ENCODE results near the gene MAP7D3.

The MAP7D3 gene

DNA sequence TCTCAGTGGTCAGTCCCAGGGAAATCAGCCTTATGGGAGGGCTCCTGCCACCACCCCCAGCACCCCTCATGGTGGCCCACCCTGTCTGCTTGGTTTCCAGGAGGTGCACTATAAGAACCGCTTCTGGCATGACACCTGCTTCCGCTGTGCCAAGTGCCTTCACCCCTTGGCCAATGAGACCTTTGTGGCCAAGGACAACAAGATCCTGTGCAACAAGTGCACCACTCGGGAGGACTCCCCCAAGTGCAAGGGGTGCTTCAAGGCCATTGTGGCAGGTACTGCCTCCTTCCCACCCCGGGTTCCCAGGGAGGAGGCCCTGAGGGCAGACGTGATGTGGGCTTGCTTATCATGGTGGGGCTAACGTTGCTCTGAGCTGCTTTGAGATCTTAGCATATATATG, 44.3 kb downstream of the MAP7D3 start:
- DNase-seq = no peak
- H3K27me3 Mint-ChIP-seq = no peaks in the 10 kb centered on the region
- no peaks in the 10 kb centered on the region for H3K9me3 Mint-ChIP-seq
- H3K36me3 Mint-ChIP-seq = no peaks in the 10 kb centered on the region
- no peak overlapping the region for H3K4me3 Mint-ChIP-seq
- CTCF ChIA-PET = interaction anchor here (2.2 kb wide), 1 partner anchor 44 kb away, joined by 5 read pairs; no protein-coding TSS in a partner anchor
- no peak overlapping the region for H3K27ac Mint-ChIP-seq
- peaks cover 36% of the 10 kb centered on the region for H3K4me1 Mint-ChIP-seq

DNA sequence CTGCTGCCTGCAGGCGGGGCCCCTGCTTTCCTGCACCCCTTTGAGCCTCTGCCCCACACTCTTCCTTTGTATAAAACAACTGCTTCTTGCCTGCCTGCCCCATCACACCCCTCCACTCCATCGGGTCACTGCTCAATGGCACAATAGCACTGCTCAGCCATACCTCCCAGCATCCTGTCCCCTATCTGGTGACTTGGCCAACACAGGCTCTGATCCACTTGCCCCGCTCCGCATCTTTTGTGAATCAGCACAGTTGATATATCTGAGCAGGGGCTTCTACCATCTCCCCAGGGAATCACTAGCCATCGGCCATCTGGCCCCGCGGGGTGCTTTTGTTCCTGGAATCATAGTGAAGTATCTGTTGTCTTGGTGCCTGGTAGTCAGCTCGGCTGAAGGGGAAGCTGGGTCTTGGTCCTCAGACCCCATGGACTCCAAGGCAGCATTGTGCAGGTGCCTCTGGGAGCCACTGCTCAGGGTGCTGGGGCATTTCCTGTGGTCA, 45.3 kb downstream of the MAP7D3 start:
- Mint-ChIP-seq H3K4me1 (peaks cover 36% of the 10 kb centered on the region), H3K27ac (no peak overlapping the region), H3K4me3 (no peak overlapping the region), H3K36me3 (no peaks in the 10 kb centered on the region), H3K27me3 (no peaks in the 10 kb centered on the region), H3K9me3 (no peaks in the 10 kb centered on the region)
- CTCF ChIA-PET = interaction anchor here (1.1 to 2.2 kb wide), 2 partner anchors 40 to 43 kb away, joined by 3 to 5 read pairs; no protein-coding TSS in a partner anchor
- DNase-seq = no peak

DNA sequence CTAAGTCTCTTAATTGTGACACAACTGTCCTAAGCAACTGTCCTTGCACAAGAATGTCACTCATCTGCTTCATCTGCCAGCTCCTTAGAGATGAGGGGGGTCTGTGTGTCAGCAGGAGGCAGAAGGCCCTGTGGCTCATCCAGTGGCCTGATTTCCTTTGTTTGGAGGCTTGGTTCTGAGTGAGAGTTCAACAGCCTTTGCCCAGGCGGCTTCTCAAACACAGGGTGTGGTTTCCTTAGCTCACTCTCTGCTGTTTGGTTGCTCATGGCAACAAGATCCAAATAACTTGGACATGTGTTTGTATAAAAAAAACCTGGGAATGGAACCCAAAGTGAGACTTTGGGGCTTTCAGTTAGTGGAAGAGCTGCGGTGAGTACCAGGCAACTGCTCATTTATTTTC, 46.6 kb downstream of the MAP7D3 start:
- peak; percentile 28 for DNase-seq
- CTCF ChIA-PET = interaction anchor here (1.6 kb wide), 1 partner anchor 63 kb away, joined by 4 read pairs; no protein-coding TSS in a partner anchor
- Mint-ChIP-seq H3K27ac (peak overlapping the region; percentile 62), H3K27me3 (no peaks in the 10 kb centered on the region), H3K36me3 (no peaks in the 10 kb centered on the region), H3K4me3 (no peak overlapping the region), H3K4me1 (peaks cover 38% of the 10 kb centered on the region), H3K9me3 (no peaks in the 10 kb centered on the region)

DNA sequence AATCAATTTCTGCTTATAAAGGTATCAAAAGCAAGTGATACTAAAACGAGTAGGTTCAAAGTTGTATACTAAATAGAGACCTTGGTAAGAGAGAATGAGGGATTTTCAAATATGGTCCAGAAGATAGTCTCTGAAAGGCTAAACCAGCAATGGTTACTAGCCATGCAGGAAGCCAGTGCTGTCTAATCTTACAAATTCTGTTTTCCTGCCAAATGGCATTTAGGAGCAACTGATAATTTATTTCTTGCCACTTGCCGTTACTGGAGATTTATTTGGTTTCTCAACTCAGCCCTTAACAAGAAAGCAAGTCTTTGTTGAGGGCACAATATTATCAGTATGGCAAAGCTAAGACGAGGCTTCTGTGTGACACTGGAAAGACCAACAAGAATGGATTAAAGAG, 47.2 kb downstream of the MAP7D3 start:
- H3K4me3 Mint-ChIP-seq = no peak overlapping the region
- H3K4me1 Mint-ChIP-seq = peaks cover 36% of the 10 kb centered on the region
- H3K9me3 Mint-ChIP-seq = no peaks in the 10 kb centered on the region
- no peaks in the 10 kb centered on the region for H3K36me3 Mint-ChIP-seq
- H3K27ac Mint-ChIP-seq = peak overlapping the region; percentile 77
- CTCF ChIA-PET = interaction anchor here (1.6 to 3.2 kb wide), 2 partner anchors 64 to 176 kb away, joined by 4 to 16 read pairs; no protein-coding TSS in a partner anchor
- no peak for DNase-seq
- no peaks in the 10 kb centered on the region for H3K27me3 Mint-ChIP-seq

DNA sequence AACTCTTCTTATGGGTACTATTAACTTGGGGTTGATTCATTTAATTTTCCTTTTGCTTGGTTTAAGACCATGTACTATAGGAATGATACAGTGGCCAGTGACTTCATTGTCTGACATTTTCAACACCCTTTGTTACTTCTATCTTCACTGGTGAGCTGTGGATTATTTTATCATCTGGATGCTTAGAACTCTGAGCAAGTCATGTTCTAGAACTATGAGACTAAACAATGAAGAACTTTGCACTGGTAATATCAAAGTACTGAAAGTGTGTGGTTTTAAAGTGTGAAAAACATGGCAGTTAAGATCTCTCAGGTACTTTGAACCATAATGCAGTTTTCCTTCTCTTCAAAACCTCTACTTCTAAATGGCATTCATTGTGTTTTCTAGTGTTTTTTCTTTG, 47.8 kb downstream of the MAP7D3 start:
- CTCF ChIA-PET = interaction anchor here (0.7 to 3.2 kb wide), 5 partner anchors 10 to 377 kb away, joined by 3 to 16 read pairs (median 4); no protein-coding TSS in a partner anchor
- H3K27ac Mint-ChIP-seq = peak overlapping the region; percentile 77
- H3K27me3 Mint-ChIP-seq = no peaks in the 10 kb centered on the region
- no peaks in the 10 kb centered on the region for H3K9me3 Mint-ChIP-seq
- no peak overlapping the region for H3K4me3 Mint-ChIP-seq
- no peak for DNase-seq
- H3K4me1 Mint-ChIP-seq = peaks cover 35% of the 10 kb centered on the region
- no peaks in the 10 kb centered on the region for H3K36me3 Mint-ChIP-seq

DNA sequence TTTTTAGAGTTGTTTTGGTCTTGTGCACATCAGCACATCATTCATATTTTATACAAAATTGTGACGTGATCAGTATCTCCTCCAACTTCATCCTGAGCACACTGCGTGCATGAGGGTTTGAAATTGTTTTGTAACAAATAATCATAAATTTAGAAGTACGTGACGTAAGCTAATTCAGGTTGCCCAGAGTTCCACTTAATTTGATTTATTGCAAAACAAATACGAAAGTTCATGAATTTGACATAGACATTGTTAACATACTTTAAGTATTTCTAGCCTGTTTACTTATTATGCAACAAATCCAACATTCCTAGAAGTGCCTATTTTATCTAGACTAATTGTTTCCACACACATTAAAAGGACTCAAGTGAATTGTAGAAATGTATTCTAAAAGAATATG, 48.3 kb downstream of the MAP7D3 start:
- Mint-ChIP-seq H3K9me3 (no peaks in the 10 kb centered on the region), H3K27me3 (no peaks in the 10 kb centered on the region), H3K36me3 (no peaks in the 10 kb centered on the region), H3K4me1 (peaks cover 35% of the 10 kb centered on the region), H3K4me3 (no peak overlapping the region), H3K27ac (peak overlapping the region; percentile 77)
- CTCF ChIA-PET = interaction anchor here (0.7 to 3.2 kb wide), 6 partner anchors 9 to 377 kb away, joined by 3 to 16 read pairs (median 4); no protein-coding TSS in a partner anchor
- no peak for DNase-seq

DNA sequence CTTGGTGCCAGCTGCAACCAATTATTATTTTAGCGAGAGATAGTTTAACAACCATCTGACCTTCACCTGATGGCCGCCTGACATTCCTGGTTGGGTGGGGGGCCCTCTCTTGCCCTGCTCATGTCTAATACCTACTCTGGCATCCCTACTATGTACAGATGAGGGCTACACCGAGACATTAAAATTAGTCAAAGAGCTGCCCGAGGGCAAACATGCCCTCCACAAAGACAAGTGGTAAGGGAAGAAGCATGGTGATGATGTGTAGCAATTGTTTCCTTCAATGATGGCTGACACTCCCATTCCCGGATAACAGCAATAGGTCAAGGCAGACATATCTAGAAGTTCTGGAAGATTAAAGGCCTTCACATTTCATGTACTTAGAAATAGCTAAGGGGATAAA, 49.6 kb downstream of the MAP7D3 start:
- H3K36me3 Mint-ChIP-seq = no peaks in the 10 kb centered on the region
- DNase-seq = no peak
- H3K9me3 Mint-ChIP-seq = no peaks in the 10 kb centered on the region
- no peak overlapping the region for H3K4me3 Mint-ChIP-seq
- H3K4me1 Mint-ChIP-seq = peaks cover 35% of the 10 kb centered on the region
- CTCF ChIA-PET = interaction anchor here (1.2 to 3.2 kb wide), 4 partner anchors 14 to 174 kb away, joined by 3 to 16 read pairs (median 6); no protein-coding TSS in a partner anchor
- no peaks in the 10 kb centered on the region for H3K27me3 Mint-ChIP-seq
- H3K27ac Mint-ChIP-seq = no peak overlapping the region

DNA sequence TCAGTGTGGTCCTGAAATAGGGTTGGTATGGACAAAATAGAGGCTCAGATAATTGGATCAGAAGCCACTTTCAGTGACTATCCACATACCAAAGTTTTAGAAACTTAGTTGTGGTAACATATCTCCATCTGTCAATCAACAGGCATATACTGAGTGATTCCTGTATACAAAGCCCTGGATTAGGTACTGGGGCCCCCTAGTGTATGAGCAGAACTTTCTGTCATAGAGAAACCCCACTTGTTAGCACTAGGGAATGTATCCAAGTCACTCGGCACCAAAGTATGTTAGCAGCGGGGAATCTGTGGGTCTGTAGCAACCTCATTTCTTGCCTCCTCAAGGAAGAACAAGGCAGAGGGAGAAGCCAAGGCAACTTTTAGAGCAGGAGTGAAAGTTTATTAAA, 50.7 kb downstream of the MAP7D3 start:
- Mint-ChIP-seq H3K36me3 (peaks cover 1% of the 10 kb centered on the region), H3K4me3 (no peak overlapping the region), H3K27ac (no peak overlapping the region), H3K27me3 (no peaks in the 10 kb centered on the region), H3K4me1 (peaks cover 38% of the 10 kb centered on the region), H3K9me3 (no peaks in the 10 kb centered on the region)
- DNase-seq = peak; percentile 26
- CTCF ChIA-PET = interaction anchor here (0.9 to 1.1 kb wide), 4 partner anchors 10 to 172 kb away, joined by 3 to 9 read pairs (median 4); no protein-coding TSS in a partner anchor

DNA sequence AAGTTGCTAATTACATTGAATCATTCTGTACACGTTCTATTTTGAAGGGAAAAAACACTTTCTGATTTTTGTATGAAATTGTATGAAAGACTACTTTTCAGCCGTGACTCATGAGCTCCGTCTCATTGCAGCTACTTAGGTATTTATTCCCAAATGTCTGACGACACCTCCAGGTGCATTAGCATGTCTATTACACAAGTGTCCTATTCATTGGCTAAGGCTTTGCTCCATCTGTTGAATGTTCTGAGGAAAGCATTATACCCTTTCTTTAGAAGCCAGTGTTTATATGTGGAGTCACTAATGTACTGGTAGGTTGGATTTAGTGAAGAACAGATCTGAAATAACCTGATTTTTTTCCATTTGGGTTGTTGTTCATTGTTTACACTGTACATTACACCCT, 51.8 kb downstream of the MAP7D3 start:
- Mint-ChIP-seq H3K27ac (no peak overlapping the region), H3K36me3 (peaks cover 1% of the 10 kb centered on the region), H3K9me3 (no peaks in the 10 kb centered on the region), H3K4me1 (peaks cover 34% of the 10 kb centered on the region), H3K4me3 (no peak overlapping the region), H3K27me3 (no peaks in the 10 kb centered on the region)
- no peak for DNase-seq
- CTCF ChIA-PET = interaction anchor here (0.6 to 1.1 kb wide), 5 partner anchors 8 to 172 kb away, joined by 3 to 9 read pairs (median 4); no protein-coding TSS in a partner anchor

DNA sequence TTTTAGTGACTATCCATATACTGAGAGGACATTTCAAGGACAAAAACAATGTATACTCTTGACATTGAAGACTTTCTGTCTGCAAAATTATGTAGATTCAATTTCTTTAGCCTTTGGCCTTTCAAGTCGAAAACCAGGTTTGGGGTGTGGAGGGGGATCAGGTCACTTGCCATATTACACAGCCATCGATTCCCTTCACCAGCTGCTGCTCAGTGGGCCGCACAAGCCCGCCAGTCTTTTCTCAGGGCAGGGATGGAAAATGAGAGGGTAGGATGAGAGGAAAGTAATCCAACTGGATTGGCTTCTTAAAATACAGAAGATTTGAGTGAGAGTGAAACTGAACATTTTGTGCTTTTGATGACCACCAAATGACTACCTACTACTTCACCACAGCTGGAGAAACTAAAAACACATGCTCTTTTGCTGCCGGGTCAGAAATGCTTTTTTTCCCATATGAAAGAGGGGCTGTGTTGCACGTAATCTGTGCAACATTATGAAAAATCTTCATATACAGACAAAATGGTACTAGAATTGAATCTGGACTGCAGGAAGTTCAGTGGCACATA, 52.4 kb downstream of the MAP7D3 start:
- CTCF ChIA-PET = interaction anchor here (2.0 kb wide), 1 partner anchor 36 kb away, joined by 7 read pairs; no protein-coding TSS in a partner anchor

DNA sequence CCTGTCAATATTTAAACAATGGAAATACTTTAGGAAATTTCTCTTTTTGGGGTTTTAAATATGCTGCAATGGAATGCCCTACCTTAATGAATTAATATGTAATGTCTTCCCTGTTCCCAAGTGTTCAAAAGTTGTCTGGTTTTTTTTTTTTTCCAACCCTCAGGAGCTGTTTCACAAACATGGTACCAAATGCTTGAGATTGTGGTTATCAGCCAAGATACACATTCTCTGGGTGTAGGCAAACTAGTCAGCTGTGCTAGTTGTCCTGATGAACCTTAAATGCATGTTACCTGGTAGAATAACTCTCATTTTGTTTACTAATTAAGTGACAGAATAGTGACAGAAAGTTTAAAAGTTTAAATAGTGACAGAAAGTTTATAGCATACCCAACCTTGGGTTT, 53.2 kb downstream of the MAP7D3 start:
- H3K4me3 Mint-ChIP-seq = no peak overlapping the region
- CTCF ChIA-PET = interaction anchor here (2.0 to 2.6 kb wide), 2 partner anchors 35 to 170 kb away, joined by 7 to 11 read pairs; no protein-coding TSS in a partner anchor
- H3K27me3 Mint-ChIP-seq = no peaks in the 10 kb centered on the region
- peaks cover 34% of the 10 kb centered on the region for H3K4me1 Mint-ChIP-seq
- no peaks in the 10 kb centered on the region for H3K9me3 Mint-ChIP-seq
- H3K36me3 Mint-ChIP-seq = peaks cover 4% of the 10 kb centered on the region
- no peak overlapping the region for H3K27ac Mint-ChIP-seq
- no peak for DNase-seq

More for the DNA sequence above, 52.4 kb downstream of the MAP7D3 start:
- Mint-ChIP-seq H3K36me3 (peaks cover 1% of the 10 kb centered on the region), H3K4me3 (no peak overlapping the region), H3K27ac (no peak overlapping the region), H3K4me1 (peaks cover 34% of the 10 kb centered on the region), H3K9me3 (no peaks in the 10 kb centered on the region), H3K27me3 (no peaks in the 10 kb centered on the region)
- no peak for DNase-seq

DNA sequence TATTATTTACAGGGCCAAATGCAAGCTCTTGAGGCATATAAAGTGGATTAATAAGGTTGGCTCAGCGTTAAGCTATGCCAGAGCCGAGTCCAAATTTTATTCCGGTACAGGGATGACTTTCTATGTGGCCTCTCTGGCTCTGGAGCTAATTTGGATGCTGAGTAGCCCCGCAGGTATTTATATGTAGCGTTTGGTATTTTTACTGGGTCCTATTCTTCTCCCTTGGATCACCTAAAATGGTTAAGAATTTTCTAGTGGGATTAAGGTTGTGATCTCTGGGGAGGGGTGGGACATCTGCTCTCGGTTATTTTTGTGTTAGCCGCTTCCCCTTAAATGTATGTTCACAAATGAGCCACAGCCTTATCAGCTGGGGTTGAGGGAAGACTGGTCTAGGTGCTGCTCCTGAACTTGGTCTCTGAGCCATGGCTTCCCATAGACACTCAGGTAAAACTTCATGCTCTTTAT, 54.5 kb downstream of the MAP7D3 start:
- CTCF ChIA-PET = interaction anchor here (2.0 to 2.6 kb wide), 2 partner anchors 34 to 169 kb away, joined by 7 to 11 read pairs; no protein-coding TSS in a partner anchor
- Mint-ChIP-seq H3K36me3 (peaks cover 4% of the 10 kb centered on the region), H3K9me3 (no peaks in the 10 kb centered on the region), H3K27me3 (no peaks in the 10 kb centered on the region), H3K27ac (no peak overlapping the region), H3K4me3 (no peak overlapping the region), H3K4me1 (peaks cover 41% of the 10 kb centered on the region)
- DNase-seq = no peak

DNA sequence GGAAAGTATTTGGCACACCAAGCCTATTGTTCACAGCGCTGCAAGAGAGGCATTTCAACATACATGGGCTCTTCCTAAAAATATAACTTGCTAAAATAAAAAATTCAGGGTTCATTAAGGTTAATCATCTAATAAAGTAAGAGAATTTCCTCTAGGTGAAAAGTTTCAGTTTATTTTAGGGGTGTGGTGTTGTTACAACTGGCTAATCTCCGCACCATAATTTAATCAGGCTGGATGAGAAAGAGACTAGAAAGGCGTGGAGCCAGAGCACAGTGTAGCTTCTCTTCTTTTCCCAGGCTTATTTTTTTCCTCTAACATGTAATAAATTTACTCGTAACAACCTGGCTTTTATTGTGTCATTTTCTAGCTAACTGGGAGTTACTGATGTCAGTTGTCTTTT, 56.0 kb downstream of the MAP7D3 start:
- Mint-ChIP-seq H3K27ac (no peak overlapping the region), H3K4me3 (no peak overlapping the region), H3K36me3 (peaks cover 4% of the 10 kb centered on the region), H3K9me3 (no peaks in the 10 kb centered on the region), H3K4me1 (peaks cover 48% of the 10 kb centered on the region), H3K27me3 (no peaks in the 10 kb centered on the region)
- CTCF ChIA-PET = interaction anchor here (1.6 kb wide), 1 partner anchor 9 kb away, joined by 3 read pairs; no protein-coding TSS in a partner anchor
- no peak for DNase-seq

DNA sequence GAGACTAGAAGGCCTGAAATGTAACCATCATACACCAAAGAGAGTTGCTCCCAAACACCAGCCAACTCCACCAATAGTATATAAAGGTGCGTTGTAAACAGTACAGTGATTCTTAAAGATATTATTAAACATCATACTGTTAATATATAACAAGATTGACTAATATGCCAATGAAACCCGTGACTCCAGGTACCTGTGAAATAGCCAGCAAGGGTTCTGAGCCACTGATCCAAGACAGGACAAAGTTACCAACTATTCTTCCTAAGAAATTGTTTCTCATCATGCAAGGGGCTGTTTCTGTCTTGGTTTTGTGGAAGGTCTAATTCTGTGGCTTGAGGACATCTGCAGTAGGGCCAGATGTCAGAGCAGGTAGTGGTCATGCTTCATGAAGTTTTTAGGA, 56.7 kb downstream of the MAP7D3 start:
- Mint-ChIP-seq H3K27me3 (no peaks in the 10 kb centered on the region), H3K27ac (no peak overlapping the region), H3K4me3 (no peak overlapping the region), H3K9me3 (no peaks in the 10 kb centered on the region), H3K36me3 (peaks cover 4% of the 10 kb centered on the region), H3K4me1 (peaks cover 48% of the 10 kb centered on the region)
- no peak for DNase-seq
- CTCF ChIA-PET = interaction anchor here (1.6 kb wide), 1 partner anchor 8 kb away, joined by 3 read pairs; no protein-coding TSS in a partner anchor

Data from activated naive CD4-positive, alpha-beta T cell treated with anti-CD3 and anti-CD28 coated beads, Interleukin-2, amount 10 ng/mL, durations not matched to agents 7 days and 5 days (primary cell).